ENCODE data around the gene AKNA. TPM values are rescaled to one million over a fixed set of nuclear protein-coding genes. Genes with fewer than 3 reads are reported as not detected.

The AKNA gene
- total RNA-seq, 2 experiments from 2014 or later = 61.4 to 203 TPM

GRCh38 chr9:114348261-114348905, 39.4 kb downstream of the AKNA start:
- DNase-seq (ENCODE audit: low spot score) = no peak
- Histone ChIP-seq H3K4me3 (ENCODE audit: low read depth, low read length, poor library complexity, severe bottlenecking) (no peak overlapping the region), H3K4me1 (ENCODE audit: insufficient read depth, low read length, poor library complexity, severe bottlenecking) (peaks cover 25% of the 10 kb centered on the region), H2AFZ (ENCODE audit: low read length) (no peak overlapping the region), H4K20me1 (ENCODE audit: insufficient read depth, low read length) (no peaks in the 10 kb centered on the region), H3K9me2 (ENCODE audit: insufficient read depth, low read length) (no peaks in the 10 kb centered on the region), H3K9me3 (ENCODE audit: low read length) (no peaks in the 10 kb centered on the region), H3K4me2 (ENCODE audit: low read length) (no peak overlapping the region; the same call in 1 of the 2 replicates), H3K36me3 (ENCODE audit: insufficient read depth, low read length) (peaks cover 96% of the 10 kb centered on the region), H3K27ac (ENCODE audit: low read depth, low read length, poor library complexity, severe bottlenecking) (peak overlapping the region; percentile 60), H3K79me2 (ENCODE audit: insufficient read depth, low read depth, low read length) (no peaks in the 10 kb centered on the region)
- ChIA-PET POLR2A (interaction anchor here (1.2 kb wide), 1 partner anchor 37 kb away, joined by 4 read pairs; no protein-coding TSS in a partner anchor), CTCF (ENCODE audit: unreplicated experiment) (interaction anchor here (0.6 kb wide), 1 partner anchor 305 kb away, joined by 3 read pairs; no protein-coding TSS in a partner anchor)
- intact Hi-C loops (cut with micrococcal nuclease; ENCODE audit: unreplicated experiment) = no loop called here
- BruUV-seq (replicated peaks) = no TSS peak
- no peak for TF ChIP-seq CTCF (conservative IDR thresholded peaks at IDR 0.05; ENCODE audit: low read length)
- no peak for TF ChIP-seq EZH2phosphoT487 (IDR thresholded peaks at IDR 0.05; ENCODE audit: borderline replicate concordance, low read depth, low read length)

DNA sequence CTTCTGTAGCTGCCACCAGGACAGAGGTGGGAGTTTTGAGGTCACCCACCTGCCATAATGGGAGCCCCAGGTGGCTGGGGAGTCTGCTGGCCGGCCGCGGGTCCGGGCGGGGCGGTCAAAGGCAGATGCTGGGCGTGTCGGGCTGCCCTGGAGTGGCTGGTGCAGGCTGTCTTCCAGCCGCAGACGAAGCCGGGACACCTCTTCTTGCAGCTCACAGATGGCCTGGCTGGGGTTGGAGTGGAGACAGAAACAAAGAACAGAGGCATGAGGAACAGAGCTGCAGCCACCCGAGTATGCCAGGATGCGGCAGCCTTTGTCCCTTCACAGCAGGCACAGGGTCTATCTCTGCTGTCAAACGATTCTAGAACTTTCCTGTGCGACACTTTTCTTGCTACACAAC, 40.1 kb downstream of the AKNA start:
- intact Hi-C loops (cut with micrococcal nuclease; ENCODE audit: unreplicated experiment) = no loop called here
- no TSS peak for BruUV-seq (replicated peaks)

More for the DNA sequence above, 40.1 kb downstream of the AKNA start:
- no peak overlapping the region for H2AFZ ChIP-seq (ENCODE audit: low read length)
- DNase-seq (ENCODE audit: low spot score) = no peak
- CTCF ChIA-PET (ENCODE audit: unreplicated experiment) = interaction anchor here (0.6 kb wide), 1 partner anchor 306 kb away, joined by 3 read pairs; no protein-coding TSS in a partner anchor
- no peak overlapping the region for H3K27ac ChIP-seq (ENCODE audit: low read depth, low read length, poor library complexity, severe bottlenecking)
- no peaks in the 10 kb centered on the region for H3K9me3 ChIP-seq (ENCODE audit: low read length)
- no peak overlapping the region for H3K4me2 ChIP-seq (ENCODE audit: low read length)
- no peaks in the 10 kb centered on the region for H3K79me2 ChIP-seq (ENCODE audit: insufficient read depth, low read depth, low read length)
- POLR2A ChIA-PET = no interaction called here
- peaks cover 25% of the 10 kb centered on the region for H3K4me1 ChIP-seq (ENCODE audit: insufficient read depth, low read length, poor library complexity, severe bottlenecking)
- peaks cover 96% of the 10 kb centered on the region for H3K36me3 ChIP-seq (ENCODE audit: insufficient read depth, low read length)
- H3K4me3 ChIP-seq (ENCODE audit: low read depth, low read length, poor library complexity, severe bottlenecking) = no peak overlapping the region
- no peaks in the 10 kb centered on the region for H3K9me2 ChIP-seq (ENCODE audit: insufficient read depth, low read length)
- no peaks in the 10 kb centered on the region for H4K20me1 ChIP-seq (ENCODE audit: insufficient read depth, low read length)
- TF ChIP-seq EZH2phosphoT487 (IDR thresholded peaks at IDR 0.05; ENCODE audit: borderline replicate concordance, low read depth, low read length) = no peak
- no peak for TF ChIP-seq CTCF (conservative IDR thresholded peaks at IDR 0.05; ENCODE audit: low read length)
